ENCODE measurements around the gene ARSG.

GRCh38 chr17:68301438-68301959 lies 10.2 kb downstream of the ARSG start:
- TF ChIP-seq ZBTB20 (CRISPR knock-in tag; IDR thresholded peaks at IDR 0.05; ENCODE audit: borderline replicate concordance, low read depth) (no peak), RXRA (CRISPR knock-in tag; IDR thresholded peaks at IDR 0.05) (no peak), GMEB1 (CRISPR knock-in tag; IDR thresholded peaks at IDR 0.05; ENCODE audit: borderline replicate concordance) (no peak), FOXP4 (CRISPR knock-in tag; IDR thresholded peaks at IDR 0.05) (no peak), SMC3 (IDR thresholded peaks at IDR 0.05; ENCODE audit: low read length) (no peak)
